ENCODE results near the gene TAF11L13.
"Not testable (repeated sequence)": the region's sequence is repeated elsewhere in the genome, so short reads cannot be mapped to it uniquely, and the experiment has no call there.

- TF ChIP-seq CTCF (IDR thresholded peaks at IDR 0.05; ENCODE audit: low read length); EZH2 (IDR thresholded peaks at IDR 0.05; ENCODE audit: borderline replicate concordance, low read length): not testable (repeated sequence)
Measured at GRCh38 chr5:17594255-17594654, 37.6 kb upstream of the TAF11L13 start, which contains the start of gene TAF11L9.

Measured in OCI-LY1 (cell line).